ENCODE data around the gene RAB19.
A peak's percentile ranks its signal among the peaks of the same experiment; 100 is the strongest.

Gene RAB19

GRCh38 chr7:140403878-140404564 lies at the start of gene RAB19:
RAB19 (plus strand) TSS chr7:140404058; CDS start chr7:140407647, 3,589 bp downstream.
- DNase-seq: no peak
- no peak for TF ChIP-seq CTCF (IDR thresholded peaks at IDR 0.05)
- Mint-ChIP-seq H3K27me3 (ENCODE audit: low read depth, poor library complexity) (peaks cover 40% of the 10 kb centered on the region), H3K36me3 (ENCODE audit: low read depth) (no peaks in the 10 kb centered on the region), H3K4me1 (peaks cover 17% of the 10 kb centered on the region), H3K27ac (peak within 1 kb of the TSS; percentile 8), H3K4me3 (peak within 1 kb of the TSS; percentile 84), H3K9me3 (peaks cover 10% of the 10 kb centered on the region)

- H3K36me3 Mint-ChIP-seq (ENCODE audit: low read depth): peaks cover 77% of the 10 kb centered on the region
- no peak overlapping the region for H3K4me3 Mint-ChIP-seq
- H3K4me1 Mint-ChIP-seq: no peaks in the 10 kb centered on the region
- no peak for DNase-seq
- H3K27me3 Mint-ChIP-seq (ENCODE audit: low read depth, poor library complexity): no peaks in the 10 kb centered on the region
- TF ChIP-seq CTCF (IDR thresholded peaks at IDR 0.05): no peak
- H3K9me3 Mint-ChIP-seq: peaks cover 14% of the 10 kb centered on the region
- peak overlapping the region; percentile 19 for H3K27ac Mint-ChIP-seq
Observed at GRCh38 chr7:140358024-140358411, 45.8 kb upstream of the RAB19 start.

- TF ChIP-seq CTCF (IDR thresholded peaks at IDR 0.05): no peak
- no peaks in the 10 kb centered on the region for H3K27me3 Mint-ChIP-seq (ENCODE audit: low read depth, poor library complexity)
- H3K36me3 Mint-ChIP-seq (ENCODE audit: low read depth): peaks cover 74% of the 10 kb centered on the region
- no peak overlapping the region for H3K4me3 Mint-ChIP-seq
- peak overlapping the region; percentile 19 for H3K27ac Mint-ChIP-seq
- H3K9me3 Mint-ChIP-seq: peaks cover 14% of the 10 kb centered on the region
- DNase-seq: no peak
- no peaks in the 10 kb centered on the region for H3K4me1 Mint-ChIP-seq
Observed at GRCh38 chr7:140358412-140359051, 45.3 kb upstream of the RAB19 start.

GRCh38 chr7:140360697-140361229 lies 43.1 kb upstream of the RAB19 start:
- no peaks in the 10 kb centered on the region for H3K4me1 Mint-ChIP-seq
- H3K4me3 Mint-ChIP-seq: no peak overlapping the region
- H3K9me3 Mint-ChIP-seq: peaks cover 24% of the 10 kb centered on the region
- no peaks in the 10 kb centered on the region for H3K27me3 Mint-ChIP-seq (ENCODE audit: low read depth, poor library complexity)
- peaks cover 68% of the 10 kb centered on the region for H3K36me3 Mint-ChIP-seq (ENCODE audit: low read depth)
- DNase-seq: no peak
- TF ChIP-seq CTCF (IDR thresholded peaks at IDR 0.05): no peak
- H3K27ac Mint-ChIP-seq: peak overlapping the region; percentile 15

GRCh38 chr7:140364819-140365218 lies 39.0 kb upstream of the RAB19 start:
- no peaks in the 10 kb centered on the region for H3K4me1 Mint-ChIP-seq
- no peak for DNase-seq
- no peak overlapping the region for H3K4me3 Mint-ChIP-seq
- peaks cover 21% of the 10 kb centered on the region for H3K9me3 Mint-ChIP-seq
- peak overlapping the region; percentile 91 for H3K27ac Mint-ChIP-seq
- no peaks in the 10 kb centered on the region for H3K27me3 Mint-ChIP-seq (ENCODE audit: low read depth, poor library complexity)
- H3K36me3 Mint-ChIP-seq (ENCODE audit: low read depth): peaks cover 49% of the 10 kb centered on the region
- no peak for TF ChIP-seq CTCF (IDR thresholded peaks at IDR 0.05)

Data from nephron progenitor cell (in vitro differentiated cells).